ENCODE results near the gene USP40.

Gene USP40

DNA sequence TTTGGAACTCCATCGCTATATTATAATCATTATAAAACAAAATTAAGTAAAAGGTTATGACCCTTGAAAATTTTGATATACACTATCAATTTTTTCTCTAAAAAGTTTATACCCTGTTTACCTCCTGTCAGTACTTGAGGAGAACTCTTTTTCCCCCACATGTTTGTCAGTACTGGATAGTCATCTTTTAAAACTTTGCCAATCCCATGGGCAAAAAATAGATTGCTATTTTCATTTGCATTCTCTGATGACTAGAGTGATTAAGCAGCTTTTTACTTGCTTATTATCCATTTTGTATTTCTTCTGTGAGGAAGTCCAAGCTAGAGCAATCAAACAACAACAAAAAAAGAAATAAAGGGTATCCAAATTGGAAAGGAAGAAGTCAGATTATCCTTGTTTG, 135.9 kb downstream of the USP40 start:
- no peak for DNase-seq (ENCODE audit: low read depth)
- TF ChIP-seq, protein P1, sequence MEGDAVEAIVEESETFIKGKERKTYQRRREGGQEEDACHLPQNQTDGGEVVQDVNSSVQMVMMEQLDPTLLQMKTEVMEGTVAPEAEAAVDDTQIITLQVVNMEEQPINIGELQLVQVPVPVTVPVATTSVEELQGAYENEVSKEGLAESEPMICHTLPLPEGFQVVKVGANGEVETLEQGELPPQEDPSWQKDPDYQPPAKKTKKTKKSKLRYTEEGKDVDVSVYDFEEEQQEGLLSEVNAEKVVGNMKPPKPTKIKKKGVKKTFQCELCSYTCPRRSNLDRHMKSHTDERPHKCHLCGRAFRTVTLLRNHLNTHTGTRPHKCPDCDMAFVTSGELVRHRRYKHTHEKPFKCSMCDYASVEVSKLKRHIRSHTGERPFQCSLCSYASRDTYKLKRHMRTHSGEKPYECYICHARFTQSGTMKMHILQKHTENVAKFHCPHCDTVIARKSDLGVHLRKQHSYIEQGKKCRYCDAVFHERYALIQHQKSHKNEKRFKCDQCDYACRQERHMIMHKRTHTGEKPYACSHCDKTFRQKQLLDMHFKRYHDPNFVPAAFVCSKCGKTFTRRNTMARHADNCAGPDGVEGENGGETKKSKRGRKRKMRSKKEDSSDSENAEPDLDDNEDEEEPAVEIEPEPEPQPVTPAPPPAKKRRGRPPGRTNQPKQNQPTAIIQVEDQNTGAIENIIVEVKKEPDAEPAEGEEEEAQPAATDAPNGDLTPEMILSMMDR (IDR thresholded peaks at IDR 0.05; ENCODE audit: insufficient read depth, low read depth, low read length, missing control alignments): no peak
- H3K4me3 ChIP-seq (ENCODE audit: low read depth, low read length): no peak overlapping the region

DNA sequence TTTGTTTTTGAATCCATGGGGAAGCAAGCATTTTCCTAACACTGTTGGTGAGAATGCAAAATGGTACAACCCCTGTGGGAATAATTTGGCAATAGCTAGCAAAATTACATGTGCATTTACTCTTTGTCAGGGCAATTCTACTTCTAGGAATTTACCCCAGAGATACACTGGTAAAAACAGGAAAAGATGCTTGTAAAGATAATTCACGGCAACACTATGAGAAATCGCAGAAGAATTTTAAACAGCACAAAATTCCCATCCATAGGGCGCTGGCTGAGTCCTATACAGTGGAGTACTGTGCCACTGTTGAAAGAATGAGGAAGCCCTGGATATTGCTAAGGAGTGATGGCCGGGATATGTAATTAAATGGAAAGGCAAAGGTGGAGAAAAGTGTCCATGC, 136.5 kb downstream of the USP40 start:
- TF ChIP-seq, protein P1 (IDR thresholded peaks at IDR 0.05; ENCODE audit: insufficient read depth, low read depth, low read length, missing control alignments): no peak
- no peak for DNase-seq (ENCODE audit: low read depth)
- H3K4me3 ChIP-seq (ENCODE audit: low read depth, low read length): no peak overlapping the region

DNA sequence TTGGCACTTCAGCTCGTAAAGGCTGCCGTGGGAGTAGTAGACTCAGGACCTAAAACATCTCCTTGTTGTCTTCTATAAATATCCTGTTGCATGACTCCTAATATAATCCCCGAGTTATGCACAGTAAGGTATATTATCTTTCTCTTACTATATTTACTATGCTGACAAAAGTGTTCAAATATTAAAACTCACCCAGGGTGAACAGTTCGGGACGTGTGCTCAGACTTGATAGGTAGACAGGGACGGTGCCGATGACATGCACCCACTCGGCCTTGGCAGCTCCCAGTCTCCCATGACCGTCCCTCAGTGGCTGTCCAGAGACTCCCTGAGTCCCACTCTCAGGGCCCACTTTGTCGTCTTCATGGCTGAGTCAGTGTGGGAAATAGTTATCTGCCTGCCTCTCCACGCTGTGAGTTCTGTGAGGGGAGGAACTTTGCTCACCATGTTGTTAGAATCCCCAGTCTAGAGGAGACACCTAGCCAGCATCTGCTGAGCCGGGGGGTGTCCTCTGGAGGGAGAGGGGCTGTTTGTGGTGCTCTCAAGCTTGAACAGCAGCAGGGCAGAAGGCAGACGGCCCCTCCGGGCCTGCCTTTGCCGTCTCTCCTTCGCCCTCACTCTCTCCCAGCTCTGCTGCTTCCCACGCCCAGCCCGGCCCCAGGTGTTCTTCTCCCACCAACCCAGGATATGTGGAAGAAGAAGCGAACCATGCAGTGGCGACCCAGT, 137.2 kb downstream of the USP40 start:
- TF ChIP-seq, protein P1 (IDR thresholded peaks at IDR 0.05; ENCODE audit: insufficient read depth, low read depth, low read length, missing control alignments): no peak
- DNase-seq (ENCODE audit: low read depth): no peak
- H3K4me3 ChIP-seq (ENCODE audit: low read depth, low read length): no peak overlapping the region

DNA sequence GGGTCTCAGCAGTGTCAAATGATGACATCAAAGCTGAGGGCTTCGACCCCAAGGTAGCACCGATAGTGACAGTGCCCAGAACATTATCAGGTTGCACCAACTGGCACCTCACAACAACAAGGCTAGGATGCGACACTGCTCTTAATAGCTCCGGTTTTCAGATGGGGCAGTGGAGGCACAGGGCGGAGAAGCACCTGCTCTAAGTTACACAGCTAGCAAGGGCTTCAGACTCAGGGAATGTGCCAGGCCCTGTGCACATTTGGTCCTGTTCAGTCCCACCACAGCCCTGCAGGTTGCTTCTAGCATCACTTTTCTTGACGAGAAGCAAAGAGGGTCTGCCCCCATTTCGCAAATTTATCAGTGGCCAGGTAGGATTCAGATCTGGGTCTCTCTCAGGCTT, 138.1 kb downstream of the USP40 start:
- no peak overlapping the region for H3K4me3 ChIP-seq (ENCODE audit: low read depth, low read length)
- TF ChIP-seq, protein P1 (IDR thresholded peaks at IDR 0.05; ENCODE audit: insufficient read depth, low read depth, low read length, missing control alignments): no peak
- DNase-seq (ENCODE audit: low read depth): no peak

DNA sequence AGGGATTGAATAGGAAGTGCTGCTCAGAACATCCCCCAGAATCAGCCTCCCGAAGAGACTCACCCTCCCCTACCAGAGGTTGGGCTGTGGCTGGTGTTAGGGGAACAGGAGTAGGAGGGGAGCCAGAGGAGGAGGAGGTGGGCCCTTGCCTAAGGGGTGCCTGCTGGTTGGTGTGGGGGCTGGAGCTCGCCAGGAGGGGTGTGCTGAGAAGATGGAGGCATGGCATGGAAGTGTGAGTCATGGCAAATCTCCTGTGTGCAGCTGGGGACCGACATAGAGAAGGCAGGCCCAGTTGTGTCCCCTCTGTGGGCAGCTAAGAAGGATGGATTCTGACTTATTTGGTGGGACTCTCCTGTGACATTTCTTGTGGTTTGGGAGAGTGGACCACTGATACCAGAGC, 138.6 kb downstream of the USP40 start:
- H3K4me3 ChIP-seq (ENCODE audit: low read depth, low read length): no peak overlapping the region
- no peak for DNase-seq (ENCODE audit: low read depth)
- TF ChIP-seq, protein P1 (IDR thresholded peaks at IDR 0.05; ENCODE audit: insufficient read depth, low read depth, low read length, missing control alignments): no peak

DNA sequence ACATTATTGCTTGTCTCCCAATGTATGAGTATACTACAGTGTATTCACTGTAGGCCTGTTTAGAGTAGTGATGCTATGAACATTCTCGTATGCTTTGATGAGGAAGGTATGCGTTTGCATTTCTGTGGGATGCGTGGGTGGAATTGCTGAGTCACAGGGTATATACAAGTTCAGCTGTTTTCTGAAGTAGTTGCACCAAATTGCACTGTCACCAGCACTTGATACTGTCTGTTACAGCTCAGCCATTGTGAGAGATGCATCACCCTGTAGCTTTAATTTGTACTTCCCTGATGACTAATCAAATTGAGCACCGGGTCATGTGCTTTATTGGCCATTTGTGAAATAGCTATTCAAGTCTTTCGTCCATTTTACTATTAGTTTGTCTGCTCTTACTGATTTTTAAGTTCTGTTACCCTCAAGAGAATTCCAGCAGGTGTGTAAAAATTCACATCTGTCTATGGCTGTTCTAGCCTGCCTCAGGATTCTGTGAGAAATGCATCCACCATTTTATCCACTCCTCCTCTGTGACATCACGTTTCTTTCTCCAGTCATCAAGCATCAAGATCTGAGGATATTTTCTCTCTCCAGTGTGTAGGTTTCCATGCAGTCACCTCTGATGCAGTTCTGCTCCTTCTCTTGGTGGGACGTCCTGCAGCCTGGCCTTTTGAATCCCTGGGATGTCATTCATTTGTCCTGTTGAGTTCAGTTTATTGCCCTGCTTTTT, 139.8 kb downstream of the USP40 start:
- no peak overlapping the region for H3K4me3 ChIP-seq (ENCODE audit: low read depth, low read length)
- TF ChIP-seq, protein P1 (IDR thresholded peaks at IDR 0.05; ENCODE audit: insufficient read depth, low read depth, low read length, missing control alignments): no peak
- DNase-seq (ENCODE audit: low read depth): no peak
